SK-N-MC (cell line): Measurements from ENCODE around the gene MORN4.

Source experiments
- DNase-seq: peaks from one replicate; pipeline ENCODE4 v3.0.0-alpha.2; 2011; ENCODE audit warnings: low read depth, low spot score
- H3K27ac ChIP-seq: fragments of 200-600 bp; sonication (generic); 2 replicates; pipeline ENCODE4 v1.5.1; 2016; ENCODE audit warnings: mixed run types
- H3K36me3 ChIP-seq: fragments of 200-600 bp; sonication (generic); 2 replicates; pipeline ENCODE4 v1.6.1; 2017; ENCODE audit warnings: antibody characterized with exemption, low read length, mixed read lengths; ENCODE audit not compliant: insufficient read depth
- H3K4me3 ChIP-seq: fragments of 200-600 bp; sonication (generic); 2 replicates; pipeline ENCODE4 v1.5.1; 2016
- H3K9ac ChIP-seq: fragments of 200-600 bp; sonication (generic); 2 replicates; pipeline ENCODE4 v1.8.0; 2017; ENCODE audit warnings: mixed run types, mixed read lengths; ENCODE audit not compliant: insufficient read length
- H3K9me3 ChIP-seq: fragments of 200-600 bp; sonication (generic); 2 replicates; pipeline ENCODE4 v1.6.1; 2017; ENCODE audit warnings: low read depth, mild to moderate bottlenecking, antibody characterized with exemption, low read length, moderate library complexity, mixed read lengths
- EZH2 ChIP-seq: fragments of 200-600 bp; sonication (generic); IDR thresholded peaks from one replicate; pipeline ENCODE4 v1.6.1; 2017; ENCODE audit warnings: antibody characterized with exemption
- FOXP2 ChIP-seq: optimal IDR thresholded peaks from 2 replicates; pipeline ENCODE3; 2011; ENCODE audit warnings: mild to moderate bottlenecking, moderate library complexity; ENCODE audit not compliant: insufficient read depth; ENCODE audit errors: extremely low read length, control extremely low read depth
- POLR2AphosphoS5 ChIP-seq: IDR thresholded peaks from 2 replicates; pipeline ENCODE4 v1.6.1; 2012; ENCODE audit warnings: mild to moderate bottlenecking, low read depth, low read length, borderline replicate concordance

Gene MORN4

GRCh38 chr10:97608991-97609561 lies 24.2 kb downstream of the MORN4 start:
- Histone ChIP-seq H3K36me3 (no peaks in the 10 kb centered on the region), H3K9me3 (no peaks in the 10 kb centered on the region), H3K27ac (no peak overlapping the region), H3K4me3 (no peak overlapping the region), H3K9ac (no peak overlapping the region)
- no peak for DNase-seq
- TF ChIP-seq EZH2, result no peak
- TF ChIP-seq FOXP2, result no peak
- no peak for TF ChIP-seq POLR2AphosphoS5

GRCh38 chr10:97607095-97607636 lies 26.1 kb downstream of the MORN4 start:
- TF ChIP-seq FOXP2 (no peak), POLR2AphosphoS5 (no peak), EZH2 (no peak)
- Histone ChIP-seq H3K9me3 (no peaks in the 10 kb centered on the region), H3K27ac (no peak overlapping the region)

GRCh38 chr10:97601268-97602215 lies 31.8 kb downstream of the MORN4 start:
- H3K27ac ChIP-seq, result no peak overlapping the region
- H3K9ac ChIP-seq, result no peak overlapping the region
- H3K4me3 ChIP-seq, result no peak overlapping the region
- H3K9me3 ChIP-seq, result no peaks in the 10 kb centered on the region
- no peak for TF ChIP-seq FOXP2
- no peaks in the 10 kb centered on the region for H3K36me3 ChIP-seq
- no peak for DNase-seq

More at GRCh38 chr10:97607095-97607636, 26.1 kb downstream of the MORN4 start:
- no peak for DNase-seq
- no peak overlapping the region for H3K9ac ChIP-seq
- H3K4me3 ChIP-seq, result no peak overlapping the region
- no peaks in the 10 kb centered on the region for H3K36me3 ChIP-seq

GRCh38 chr10:97600616-97601015 lies 32.7 kb downstream of the MORN4 start:
- Histone ChIP-seq H3K36me3 (no peaks in the 10 kb centered on the region), H3K9me3 (no peaks in the 10 kb centered on the region), H3K4me3 (no peak overlapping the region), H3K27ac (no peak overlapping the region), H3K9ac (no peak overlapping the region)
- TF ChIP-seq POLR2AphosphoS5 (no peak), FOXP2 (no peak), EZH2 (no peak)
- DNase-seq, result no peak

GRCh38 chr10:97599272-97599619 lies 34.1 kb downstream of the MORN4 start:
- no peak for DNase-seq
- Histone ChIP-seq H3K4me3 (no peak overlapping the region), H3K9ac (no peak overlapping the region), H3K9me3 (no peaks in the 10 kb centered on the region), H3K27ac (no peak overlapping the region), H3K36me3 (no peaks in the 10 kb centered on the region)
- TF ChIP-seq EZH2, result no peak
- TF ChIP-seq FOXP2, result no peak
- TF ChIP-seq POLR2AphosphoS5, result no peak

GRCh38 chr10:97598407-97599271 lies 34.7 kb downstream of the MORN4 start:
- no peak overlapping the region for H3K9ac ChIP-seq
- no peak overlapping the region for H3K27ac ChIP-seq
- DNase-seq, result no peak
- H3K4me3 ChIP-seq, result no peak overlapping the region
- TF ChIP-seq FOXP2, result no peak
- TF ChIP-seq EZH2, result no peak
- TF ChIP-seq POLR2AphosphoS5, result no peak
- H3K36me3 ChIP-seq, result no peaks in the 10 kb centered on the region
- no peaks in the 10 kb centered on the region for H3K9me3 ChIP-seq

GRCh38 chr10:97597778-97598177 lies 35.5 kb downstream of the MORN4 start:
- no peak overlapping the region for H3K4me3 ChIP-seq
- DNase-seq, result no peak
- H3K9ac ChIP-seq, result no peak overlapping the region
- H3K36me3 ChIP-seq, result no peaks in the 10 kb centered on the region
- TF ChIP-seq EZH2 (no peak), FOXP2 (no peak), POLR2AphosphoS5 (no peak)
- H3K9me3 ChIP-seq, result no peaks in the 10 kb centered on the region
- H3K27ac ChIP-seq, result no peak overlapping the region
